Measurements from ENCODE around the gene TRIM62. TPM values are rescaled to one million over a fixed set of nuclear protein-coding genes. Genes with fewer than 3 reads are reported as not detected.
"Not testable (repeated sequence)": the region's sequence is repeated elsewhere in the genome, so short reads cannot be mapped to it uniquely, and the experiment has no call there.

TRIM62 gene
- polyA plus RNA-seq, 10 donors, result 5.0 to 7.6 (median 5.9) TPM

- no peak for DNase-seq
Measured at GRCh38 chr1:33111965-33112364, 69.9 kb downstream of the TRIM62 start.

GRCh38 chr1:33110477-33110876 lies 71.4 kb downstream of the TRIM62 start:
- no peak for DNase-seq

- not testable (repeated sequence) for DNase-seq
Measured at GRCh38 chr1:33100119-33100415, 81.8 kb downstream of the TRIM62 start.

- peak; percentile 40 to 99 (median 61) for DNase-seq
Measured at GRCh38 chr1:33099290-33100118, 82.3 kb downstream of the TRIM62 start.

- peak in 1 of 3 donors; percentile 48 for DNase-seq
Measured at GRCh38 chr1:33098371-33098770, 83.5 kb downstream of the TRIM62 start.

- no peak for DNase-seq
Measured at GRCh38 chr1:33097762-33098161, 84.1 kb downstream of the TRIM62 start.

- DNase-seq, result no peak
Measured at GRCh38 chr1:33097137-33097611, 84.7 kb downstream of the TRIM62 start.

- peak; percentile 27 to 50 (median 43) for DNase-seq
Measured at GRCh38 chr1:33096363-33097005, 85.4 kb downstream of the TRIM62 start.

Other genes starting within 250 kb of the TRIM62 start
- gene RNF19B, start 217.2 kb downstream of the TRIM62 start, polyA plus RNA-seq (ENCODE audit: insufficient read length in 10 of 10), result 10 to 100 TPM in 2 of 10 donors, 1 to 10 TPM in 8; 7.3 to 10.6 (median 8.6) TPM
- gene AK2, start 145.2 kb downstream of the TRIM62 start, polyA plus RNA-seq (ENCODE audit: insufficient read length in 10 of 10), result 100 to 1,000 TPM; 101 to 150 (median 118) TPM
- 1 to 10 TPM; 3.7 to 7.2 (median 5.0) TPM for gene AZIN2, start 100.9 kb downstream of the TRIM62 start, polyA plus RNA-seq (ENCODE audit: insufficient read length in 10 of 10)
- gene ZNF362, start 74.4 kb upstream of the TRIM62 start, polyA plus RNA-seq (ENCODE audit: insufficient read length in 10 of 10), result 10 to 100 TPM; 27.6 to 40.1 (median 31.9) TPM
- under 1 TPM in 2 of 10 donors, not detected in 8; 0.12 to 0.27 TPM for gene A3GALT2, start 139.1 kb upstream of the TRIM62 start, polyA plus RNA-seq (ENCODE audit: insufficient read length in 10 of 10)
- gene PHC2, start 249.1 kb upstream of the TRIM62 start, polyA plus RNA-seq (ENCODE audit: insufficient read length in 10 of 10), result 10 to 100 TPM; 63.4 to 73.7 (median 67.6) TPM

All from muscle of back (tissue), 11 donors.